ENCODE results near the gene LAMA3.

The LAMA3 gene

DNA sequence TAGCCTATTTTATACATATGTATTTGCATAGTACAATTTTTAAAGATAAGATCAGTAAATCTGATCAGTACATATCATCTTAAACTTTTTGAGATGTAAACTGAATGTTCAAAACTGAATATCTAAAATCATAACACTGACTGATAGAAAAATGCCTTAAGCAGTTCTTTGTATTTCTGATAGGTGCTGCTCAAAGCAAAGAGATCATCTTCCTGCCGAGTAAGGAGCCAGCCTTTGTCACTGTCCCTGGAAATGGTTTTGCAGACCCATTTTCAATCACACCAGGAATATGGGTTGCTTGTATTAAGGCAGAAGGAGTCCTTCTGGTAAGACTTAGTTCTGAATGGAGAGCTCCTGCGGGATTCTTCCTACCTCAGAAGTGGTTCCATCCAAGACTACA, 135.0 kb downstream of the LAMA3 start:
- DNase-seq (ENCODE audit: low read depth), result no peak

DNA sequence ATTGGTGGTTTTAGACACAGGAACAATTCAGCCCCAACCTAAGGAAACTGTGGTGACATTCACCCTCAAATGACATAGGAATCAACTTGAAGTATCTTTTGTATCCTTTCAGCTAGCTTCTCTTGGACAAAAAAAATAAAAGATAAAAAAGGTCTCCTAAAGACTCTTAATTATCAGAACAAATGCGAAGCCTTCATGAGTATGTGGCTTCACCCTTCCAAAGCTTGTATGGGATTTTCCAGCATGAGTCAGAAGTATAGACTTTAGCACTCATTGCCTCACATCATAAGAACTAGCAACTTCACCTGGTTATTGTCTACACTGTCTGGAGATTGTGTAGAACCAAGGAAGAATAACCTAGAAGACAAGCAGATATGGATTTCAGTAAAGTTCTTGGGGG, 135.4 kb downstream of the LAMA3 start:
- no peak for DNase-seq (ENCODE audit: low read depth)

DNA sequence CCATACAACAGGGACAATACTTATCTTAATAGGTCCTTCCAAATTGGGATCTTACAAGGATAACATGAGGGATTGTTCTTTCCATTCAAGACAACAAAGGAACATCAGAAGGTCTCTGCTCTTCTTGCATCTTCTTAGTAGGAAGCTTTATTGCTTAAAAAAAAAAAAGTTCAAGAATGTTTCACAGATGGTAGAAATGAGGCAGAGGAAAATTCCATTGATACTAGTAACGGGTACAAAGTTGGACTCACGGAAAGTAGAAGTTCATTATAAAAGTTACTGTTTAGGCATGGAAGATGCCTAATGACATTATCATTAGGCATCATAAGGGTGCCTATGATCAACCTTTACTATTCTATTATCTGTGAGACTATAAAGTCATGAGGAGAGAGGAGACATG, 136.2 kb downstream of the LAMA3 start:
- DNase-seq (ENCODE audit: low read depth), result no peak

DNA sequence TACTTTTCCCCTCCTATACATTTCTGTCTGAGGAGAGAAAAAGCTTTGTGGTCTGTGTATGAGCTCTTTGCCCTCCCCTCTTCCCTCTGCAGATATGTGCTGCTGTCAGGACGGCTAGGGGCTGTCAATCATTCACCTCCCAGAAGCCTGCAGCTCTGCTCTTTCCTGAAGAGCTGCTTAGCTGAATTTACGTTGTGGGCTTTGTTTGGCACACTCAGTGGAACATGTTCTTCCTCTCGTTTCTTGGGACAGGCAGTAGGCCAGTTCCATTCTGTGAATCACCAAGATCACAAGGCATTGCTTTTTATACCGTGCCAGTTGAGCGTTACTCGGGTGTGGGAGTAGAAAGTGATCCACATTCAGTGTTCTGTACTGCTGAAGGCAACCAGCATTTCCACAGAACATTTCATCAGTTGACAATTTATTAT, 136.7 kb downstream of the LAMA3 start:
- no peak for DNase-seq (ENCODE audit: low read depth)

DNA sequence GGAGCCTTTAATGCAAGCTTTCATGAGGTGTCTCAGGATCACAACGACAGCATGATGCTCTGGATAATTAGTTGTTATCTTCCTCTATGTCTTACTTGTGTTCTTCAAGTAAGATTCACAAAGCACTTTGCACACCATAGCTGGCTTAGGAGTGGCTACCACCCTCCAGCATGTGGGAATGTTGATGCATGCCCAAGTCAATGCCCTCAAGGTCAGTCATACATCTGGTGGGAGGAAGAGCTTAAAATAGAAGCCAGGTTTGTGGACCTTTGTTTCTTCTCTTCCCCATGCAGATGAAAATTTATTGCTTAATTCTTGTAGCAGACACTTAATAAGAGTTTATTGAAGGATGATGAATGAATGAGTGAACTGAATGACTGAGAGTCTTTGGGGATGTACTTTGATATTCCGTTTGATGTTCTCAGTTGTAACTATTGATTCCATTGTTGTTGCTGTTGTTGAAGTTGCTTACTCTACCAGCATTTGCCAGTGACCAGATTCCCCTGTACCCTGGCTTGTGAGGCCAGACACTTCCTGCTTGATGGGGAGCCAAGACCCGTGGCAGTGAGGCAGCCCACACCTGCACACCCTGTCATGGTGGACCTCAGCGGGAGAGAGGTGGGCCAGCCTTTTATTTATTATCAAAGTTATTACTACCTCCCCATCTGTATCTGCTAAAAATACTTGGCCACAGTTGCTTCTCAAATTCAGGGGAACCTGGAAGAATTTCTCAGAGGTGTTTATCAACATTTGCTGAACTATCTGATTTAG, 137.8 kb downstream of the LAMA3 start:
- DNase-seq (ENCODE audit: low read depth), result no peak

DNA sequence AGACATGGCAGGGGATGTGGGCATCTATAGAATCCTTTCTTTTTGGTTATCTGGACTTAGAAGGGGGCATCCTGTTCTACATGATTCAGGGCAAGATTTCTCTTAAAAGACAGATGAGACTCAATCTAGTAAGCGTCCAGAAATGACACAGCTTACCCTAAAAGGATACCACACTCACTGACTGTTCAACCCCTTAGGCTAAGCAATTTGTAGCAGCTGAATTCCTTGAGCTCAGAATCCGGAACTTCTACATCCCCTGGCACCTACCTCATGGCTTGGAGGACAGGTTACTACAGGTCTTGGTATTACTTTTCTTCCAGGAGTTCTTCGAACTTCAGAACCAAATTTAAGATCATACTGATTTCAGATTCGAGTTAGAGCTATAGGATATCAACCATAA, 138.4 kb downstream of the LAMA3 start:
- DNase-seq (ENCODE audit: low read depth), result no peak

DNA sequence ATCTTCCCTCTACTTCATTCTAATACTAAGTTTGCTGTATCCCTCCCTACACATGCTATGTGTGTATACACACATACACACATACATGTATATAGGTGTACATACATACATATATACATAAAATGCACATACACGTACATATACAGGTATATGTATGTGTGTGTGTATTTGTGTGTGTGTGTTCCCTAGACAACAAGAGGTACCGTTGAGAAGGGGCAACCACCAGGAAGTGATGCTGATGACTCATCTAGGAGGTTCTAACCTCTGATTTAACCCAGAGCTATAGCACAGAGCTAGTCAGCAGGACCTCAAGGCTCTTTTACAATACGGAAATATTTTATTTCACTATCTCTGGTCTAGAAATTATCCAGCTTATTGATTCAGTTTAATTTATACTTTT, 139.2 kb downstream of the LAMA3 start:
- DNase-seq (ENCODE audit: low read depth), result peak; percentile 9

DNA sequence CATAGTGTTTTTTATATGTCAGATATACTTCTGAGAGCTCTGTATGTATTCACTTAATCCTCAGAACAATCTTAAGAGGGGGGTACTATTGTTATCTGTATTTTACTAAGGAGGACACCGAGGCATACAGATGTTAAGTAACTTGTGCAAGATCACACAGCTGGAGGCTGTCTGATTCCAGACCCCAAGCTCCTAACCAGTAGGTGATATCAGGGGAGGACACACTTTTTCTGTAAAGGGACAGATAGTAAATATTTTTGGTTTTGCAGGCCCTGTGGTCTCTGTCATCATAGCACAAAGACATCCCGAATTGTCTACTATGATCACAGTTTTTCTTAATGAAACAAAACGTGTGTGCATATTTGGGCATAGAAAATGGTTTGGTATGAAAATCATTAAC, 143.7 kb downstream of the LAMA3 start:
- DNase-seq (ENCODE audit: low read depth), result no peak

DNA sequence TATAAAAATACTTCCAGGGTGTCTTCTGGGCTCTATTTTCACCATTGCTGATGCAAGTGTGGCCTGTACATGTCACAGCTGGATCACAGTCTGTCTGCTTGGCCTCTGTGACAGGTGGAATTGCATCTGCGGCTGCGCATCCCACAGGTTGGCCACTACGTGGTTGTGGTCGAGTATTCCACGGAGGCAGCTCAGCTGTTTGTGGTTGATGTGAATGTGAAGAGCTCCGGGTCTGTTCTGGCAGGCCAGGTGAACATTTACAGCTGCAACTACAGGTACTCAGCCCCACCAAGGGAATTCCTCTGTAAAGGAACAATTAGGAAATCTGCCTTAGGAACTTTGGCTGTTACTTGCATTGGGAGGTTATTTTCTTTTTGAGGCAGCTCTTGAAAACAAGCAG, 144.5 kb downstream of the LAMA3 start:
- no peak for DNase-seq (ENCODE audit: low read depth)

DNA sequence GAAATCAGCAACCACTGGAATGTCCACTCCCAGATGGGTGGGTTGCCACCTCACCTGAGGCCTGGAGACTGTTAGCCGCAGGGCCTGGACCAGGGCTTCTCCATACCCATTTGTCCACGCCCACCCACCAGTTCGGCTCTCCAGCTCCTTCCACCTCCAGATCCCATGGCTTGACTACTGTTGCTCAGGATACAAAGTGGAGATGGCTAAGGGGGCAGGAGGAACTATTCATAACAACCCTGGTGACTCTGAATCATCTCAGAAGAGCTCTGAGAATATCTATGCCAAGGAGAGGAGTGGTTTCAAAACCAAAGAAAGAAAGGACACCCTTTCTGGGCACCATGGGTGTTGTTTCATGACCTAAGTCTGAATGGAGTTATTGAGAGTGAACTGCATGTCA, 145.8 kb downstream of the LAMA3 start:
- DNase-seq (ENCODE audit: low read depth), result no peak

DNA sequence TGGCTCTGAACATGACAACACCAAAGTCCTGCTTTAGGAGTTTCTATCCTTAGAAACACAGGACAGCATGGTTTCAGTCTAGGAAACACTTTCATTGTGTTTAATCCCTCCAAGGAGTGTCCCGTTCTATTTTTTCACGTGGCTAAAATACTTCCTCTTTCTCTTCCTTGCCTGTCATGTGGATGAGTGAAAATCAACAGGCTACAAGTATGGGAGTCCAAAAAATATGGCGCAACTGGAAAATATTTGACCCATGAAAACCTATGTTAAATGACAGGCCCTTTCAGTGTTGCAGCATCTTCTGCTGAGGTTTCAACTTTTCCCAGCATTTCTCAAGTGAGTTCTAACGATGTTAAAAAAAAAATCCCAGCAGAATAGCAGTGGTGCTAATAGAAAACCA, 146.3 kb downstream of the LAMA3 start:
- no peak for DNase-seq (ENCODE audit: low read depth)

DNA sequence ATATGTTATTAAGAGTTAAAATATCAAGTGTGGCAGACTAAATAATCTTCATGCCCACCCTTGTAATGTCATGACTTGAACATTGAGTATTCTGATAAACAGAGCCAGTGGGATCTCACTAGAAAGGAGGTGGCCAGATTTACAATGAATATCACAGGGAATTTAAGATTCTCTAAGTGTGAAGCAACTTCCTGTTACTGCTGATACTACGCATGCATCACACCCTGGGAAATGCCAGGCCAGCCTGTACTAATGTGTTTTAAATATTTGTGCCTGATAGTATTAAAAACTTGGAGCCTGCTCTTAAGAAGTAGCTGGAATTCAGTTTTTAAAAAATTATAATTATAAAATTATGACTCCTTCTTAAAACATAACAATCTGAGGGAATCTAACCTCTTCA, 148.3 kb downstream of the LAMA3 start:
- DNase-seq (ENCODE audit: low read depth), result no peak

DNA sequence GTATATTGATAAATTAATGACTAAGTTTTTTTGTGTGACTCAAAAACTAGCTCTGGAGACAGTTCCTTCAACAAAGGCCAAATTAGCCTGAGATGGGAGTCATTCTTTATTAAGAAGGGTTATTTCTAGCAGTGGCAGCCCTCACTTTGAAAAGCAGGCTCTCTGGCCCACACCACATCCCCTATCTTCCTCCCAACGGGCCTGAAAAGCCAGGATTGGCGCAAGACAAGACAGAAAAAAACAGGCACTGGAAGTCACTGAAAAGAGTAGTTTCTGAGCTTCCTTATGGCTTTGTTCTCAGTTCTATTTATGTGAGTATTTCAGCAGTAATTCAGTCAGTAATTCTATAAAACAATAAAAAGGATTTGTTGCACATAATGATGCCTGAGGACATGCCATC, 149.0 kb downstream of the LAMA3 start:
- no peak for DNase-seq (ENCODE audit: low read depth)

DNA sequence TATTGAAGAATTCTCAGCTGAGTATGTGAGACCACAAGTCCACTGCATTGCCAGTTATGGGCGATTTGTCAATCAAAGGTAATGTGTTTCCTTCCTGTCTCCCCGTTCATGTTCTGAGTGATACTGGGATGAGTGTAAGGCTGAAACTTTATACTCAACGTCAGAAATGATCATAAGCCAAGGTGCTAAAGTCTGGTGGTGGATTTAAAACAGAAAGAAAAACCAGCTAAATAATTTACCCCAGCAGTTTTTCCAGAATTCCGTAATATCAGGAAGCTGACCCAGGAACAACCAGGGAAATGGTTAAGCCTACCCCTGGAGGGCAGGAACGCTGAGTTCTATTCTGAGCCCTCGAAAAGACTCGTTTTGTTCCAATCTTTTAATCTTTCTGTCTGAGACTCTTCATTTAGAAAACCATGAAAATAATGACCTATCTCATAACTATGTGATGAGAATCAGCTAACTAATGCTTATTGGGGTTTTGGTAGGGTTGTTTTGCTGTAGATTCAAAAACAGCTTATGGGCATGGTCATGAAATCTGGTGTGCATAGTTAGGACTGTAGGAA, 149.6 kb downstream of the LAMA3 start:
- no peak for DNase-seq (ENCODE audit: low read depth)

DNA sequence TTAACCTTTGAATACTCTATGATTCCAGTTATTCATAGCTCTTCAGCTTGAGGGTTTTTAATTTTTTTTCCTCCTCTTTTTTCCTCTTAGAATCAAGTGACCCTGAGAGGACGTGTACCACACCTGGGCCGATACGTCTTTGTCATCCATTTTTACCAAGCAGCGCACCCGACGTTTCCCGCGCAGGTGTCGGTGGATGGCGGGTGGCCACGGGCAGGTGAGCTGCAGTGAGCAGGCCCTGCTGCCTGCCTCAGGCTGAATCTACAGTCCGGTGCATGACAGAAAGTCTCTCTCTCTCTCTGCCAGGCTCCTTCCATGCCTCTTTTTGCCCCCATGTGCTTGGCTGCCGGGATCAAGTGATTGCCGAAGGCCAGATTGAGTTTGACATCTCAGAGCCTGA, 153.1 kb downstream of the LAMA3 start:
- DNase-seq (ENCODE audit: low read depth), result no peak

DNA sequence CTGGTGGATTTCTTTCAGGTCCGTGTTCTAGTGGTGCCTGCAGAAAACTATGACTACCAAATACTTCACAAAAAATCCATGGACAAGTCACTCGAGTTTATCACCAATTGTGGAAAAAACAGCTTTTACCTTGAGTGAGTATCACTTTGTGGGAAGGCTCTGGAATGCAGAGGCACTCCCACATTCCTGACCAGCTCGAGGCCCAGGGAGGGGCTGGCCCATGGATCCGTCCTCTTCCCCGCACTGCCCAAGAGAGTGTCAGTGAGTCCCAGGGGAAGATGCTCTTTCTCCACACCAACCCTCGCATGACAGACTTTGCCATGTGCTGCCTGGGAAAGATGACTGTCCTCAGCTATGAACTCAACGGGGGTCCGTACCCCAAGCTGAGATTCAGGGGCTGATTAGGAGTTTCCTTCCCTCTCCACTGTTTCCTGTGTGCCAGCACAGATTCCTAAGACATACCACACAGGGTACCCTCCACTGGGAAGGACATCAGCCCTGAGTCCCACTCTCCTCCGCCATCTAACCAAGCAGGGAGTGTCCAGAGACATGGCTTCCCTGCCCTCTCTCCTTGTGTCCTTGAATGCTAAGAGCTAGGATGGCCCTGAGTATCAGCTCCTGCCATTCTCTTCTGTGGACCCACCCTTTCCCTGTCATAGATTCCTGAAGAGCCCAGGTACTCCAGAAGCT, 155.9 kb downstream of the LAMA3 start:
- no peak for DNase-seq (ENCODE audit: low read depth)

DNA sequence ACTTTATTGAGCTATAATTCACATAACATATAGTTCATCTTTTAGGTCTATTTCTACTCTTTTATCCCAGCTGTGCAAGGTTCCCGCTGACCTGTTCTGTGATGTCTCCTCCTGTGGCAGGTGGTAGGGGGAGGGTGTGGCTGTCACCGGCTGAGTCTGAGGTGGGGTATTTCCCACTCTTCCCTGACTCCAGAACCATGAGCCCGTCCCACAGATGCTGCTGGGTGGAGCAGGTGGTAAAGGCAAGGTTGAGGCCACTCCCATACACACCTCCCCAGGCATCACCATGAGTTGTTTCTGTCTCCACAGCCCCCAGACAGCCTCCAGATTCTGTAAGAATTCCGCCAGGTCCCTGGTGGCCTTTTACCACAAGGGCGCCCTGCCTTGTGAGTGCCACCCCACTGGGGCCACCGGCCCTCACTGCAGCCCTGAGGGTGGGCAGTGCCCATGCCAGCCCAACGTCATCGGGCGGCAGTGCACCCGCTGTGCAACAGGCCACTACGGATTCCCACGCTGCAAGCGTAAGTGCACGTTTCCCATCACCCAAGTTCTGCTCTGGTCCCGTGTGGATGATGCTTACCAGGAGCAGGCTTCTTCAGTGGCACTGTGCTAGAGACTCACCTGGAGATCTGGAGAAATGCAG, 156.9 kb downstream of the LAMA3 start:
- DNase-seq (ENCODE audit: low read depth), result no peak

DNA sequence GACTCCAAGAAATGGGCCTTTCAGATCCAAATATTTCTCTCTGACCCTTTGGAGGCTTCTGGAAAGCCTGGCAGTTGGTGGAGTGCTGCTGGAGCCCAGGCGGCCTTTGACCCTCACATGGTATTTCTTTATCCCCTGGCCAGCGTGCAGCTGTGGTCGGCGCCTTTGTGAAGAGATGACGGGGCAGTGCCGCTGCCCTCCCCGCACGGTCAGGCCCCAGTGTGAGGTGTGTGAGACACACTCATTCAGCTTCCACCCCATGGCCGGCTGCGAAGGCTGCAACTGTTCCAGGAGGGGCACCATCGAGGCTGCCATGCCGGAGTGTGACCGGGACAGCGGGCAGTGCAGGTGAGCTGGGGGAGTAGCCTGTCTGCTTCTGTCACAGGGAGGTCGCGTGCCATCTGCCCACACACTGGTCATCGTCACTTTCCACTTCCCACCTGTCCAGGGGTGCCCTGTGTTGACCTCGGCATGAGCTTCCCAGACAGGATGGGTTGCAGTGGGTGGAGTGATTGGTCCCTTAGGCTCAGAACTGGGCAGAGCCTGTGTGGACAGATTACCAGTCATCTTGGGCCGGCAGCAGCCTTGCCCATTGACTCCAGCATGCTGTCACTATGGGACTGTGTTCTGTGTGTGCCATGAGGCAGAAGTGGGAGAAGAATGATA, 158.2 kb downstream of the LAMA3 start:
- no peak for DNase-seq (ENCODE audit: low read depth)

DNA sequence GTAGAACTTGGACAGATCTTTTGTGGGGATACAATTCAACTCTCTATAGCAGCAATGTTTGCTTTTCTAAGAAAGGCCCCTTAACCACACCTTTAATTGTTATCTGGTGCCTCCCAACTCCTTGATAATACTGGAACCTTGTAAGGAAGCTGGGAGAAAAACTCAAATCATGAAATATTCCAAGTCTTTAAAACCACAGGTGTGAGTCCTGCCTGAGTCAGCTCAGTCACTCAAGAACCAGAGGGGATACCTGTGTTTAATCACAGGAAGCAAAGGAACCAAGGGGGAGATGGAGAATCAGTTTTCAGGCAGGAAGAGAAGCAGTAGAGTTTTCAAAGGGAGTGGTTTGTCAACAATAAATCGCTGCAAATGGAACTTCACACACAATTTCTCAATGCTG, 159.9 kb downstream of the LAMA3 start:
- DNase-seq (ENCODE audit: low read depth), result no peak

DNA sequence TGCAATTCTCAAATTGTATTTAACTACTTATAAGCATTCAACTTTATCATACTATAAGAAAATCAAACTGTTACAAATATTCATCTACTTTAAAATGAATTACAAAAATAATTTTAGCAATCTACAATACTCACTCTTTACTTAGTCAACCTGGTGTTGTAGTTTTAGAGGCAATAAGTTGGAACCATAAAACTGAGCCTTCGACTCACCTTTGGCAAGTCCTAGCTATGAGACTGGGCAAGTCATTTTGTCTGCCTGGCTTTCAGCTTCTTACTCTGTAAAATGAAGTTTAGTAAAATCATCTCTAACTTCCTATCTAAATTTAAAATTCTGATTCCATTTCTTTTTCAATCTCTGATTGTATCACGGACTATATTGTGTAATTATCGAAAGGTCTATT, 161.0 kb downstream of the LAMA3 start:
- no peak for DNase-seq (ENCODE audit: low read depth)

DNA sequence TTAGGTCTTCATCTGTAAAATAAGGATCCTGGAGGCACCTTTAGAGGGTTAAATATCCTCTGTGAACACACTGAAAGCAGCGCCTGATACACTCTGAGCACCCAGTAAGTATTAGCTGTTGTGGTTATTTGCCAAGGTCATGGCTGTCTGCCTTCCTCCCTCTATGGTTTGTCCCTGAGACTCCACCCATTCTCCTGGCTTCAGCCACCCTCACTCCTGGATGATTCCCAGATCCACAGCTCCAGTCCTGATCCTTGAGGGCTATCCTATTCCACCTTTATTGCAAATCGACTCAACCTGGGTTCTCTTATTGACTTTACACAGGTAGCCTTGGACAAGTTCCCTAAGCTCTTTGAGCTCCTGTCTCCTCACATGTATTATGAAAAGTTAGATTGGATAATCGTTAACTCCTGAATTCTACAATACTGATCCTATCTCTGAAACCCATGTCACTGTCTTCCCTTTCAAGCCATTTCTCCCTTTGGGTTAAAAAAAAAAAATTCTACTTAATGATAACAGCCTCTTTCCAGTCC, 162.3 kb downstream of the LAMA3 start:
- DNase-seq (ENCODE audit: low read depth), result no peak
